Astrocyte (in vitro differentiated cells and primary cell): Measurements from ENCODE around the gene CHAF1B. TPM values are rescaled to one million over a fixed set of nuclear protein-coding genes. Genes with fewer than 3 reads are reported as not detected.
"Not testable (repeated sequence)": the region's sequence is repeated elsewhere in the genome, so short reads cannot be mapped to it uniquely, and the experiment has no call there.

Experiments
- DNase-seq: peaks from one replicate; pipeline ENCODE4 v3.0.0-alpha.2; 2010; ENCODE audit warnings: low read depth
- FAIRE-seq: peaks from 2 replicates; lab custom pipeline; 2011; peaks lifted over from hg19 to GRCh38; lab: Jason Lieb, UNC
- H2AFZ ChIP-seq: 2 replicates; pipeline ENCODE4 v1.6.0; 2012; ENCODE audit warnings: low read depth, low read length, inconsistent platforms
- H3K27ac ChIP-seq: 2 replicates; pipeline ENCODE4 v1.5.1; 2011; ENCODE audit warnings: low read depth, low read length, inconsistent platforms
- H3K27me3 ChIP-seq: 2 replicates; pipeline ENCODE4 v1.6.0; 2011; ENCODE audit warnings: low read length, inconsistent platforms; ENCODE audit not compliant: insufficient read depth
- H3K36me3 ChIP-seq: 2 replicates; pipeline ENCODE4 v1.5.1; 2011; ENCODE audit warnings: low read length, inconsistent platforms; ENCODE audit not compliant: insufficient read depth
- H3K4me1 ChIP-seq: 2 replicates; pipeline ENCODE4 v1.5.1; 2011; ENCODE audit warnings: low read length, inconsistent platforms; ENCODE audit not compliant: insufficient read depth
- H3K4me2 ChIP-seq: 2 replicates; pipeline ENCODE4 v1.6.0; 2012; ENCODE audit warnings: low read length, inconsistent platforms
- H3K4me3 ChIP-seq: 2 replicates; pipeline ENCODE4 v1.5.1; 2011; ENCODE audit warnings: low read depth, mild to moderate bottlenecking, low read length, inconsistent platforms; ENCODE audit not compliant: insufficient read depth
- H3K79me2 ChIP-seq: 2 replicates; pipeline ENCODE4 v1.6.0; 2012; ENCODE audit warnings: mild to moderate bottlenecking, low read length, inconsistent platforms; ENCODE audit not compliant: insufficient read depth
- H3K9ac ChIP-seq: 2 replicates; pipeline ENCODE4 v1.6.0; 2012; ENCODE audit warnings: mild to moderate bottlenecking, low read length, inconsistent platforms
- H3K9me3 ChIP-seq: 2 replicates; pipeline ENCODE4 v1.5.1; 2012; ENCODE audit warnings: low read depth, mild to moderate bottlenecking, low read length, inconsistent platforms; ENCODE audit not compliant: insufficient read depth
- H4K20me1 ChIP-seq: 2 replicates; pipeline ENCODE4 v1.6.0; 2012; ENCODE audit warnings: low read length, inconsistent platforms; ENCODE audit not compliant: insufficient read depth
- H3K27ac Mint-ChIP-seq: one replicate; pipeline ENCODE4 v1.8.0; 2021; ENCODE audit warnings: mild to moderate bottlenecking, mixed read lengths; ENCODE audit not compliant: unreplicated experiment
- H3K27me3 Mint-ChIP-seq: one replicate; pipeline ENCODE4 v1.8.0; 2021; ENCODE audit warnings: low read depth, mixed read lengths; ENCODE audit not compliant: unreplicated experiment
- H3K36me3 Mint-ChIP-seq: one replicate; pipeline ENCODE4 v1.8.0; 2021; ENCODE audit warnings: low read depth, mixed read lengths; ENCODE audit not compliant: unreplicated experiment
- H3K4me1 Mint-ChIP-seq: one replicate; pipeline ENCODE4 v1.8.0; 2021; ENCODE audit warnings: low read depth, mixed read lengths; ENCODE audit not compliant: unreplicated experiment
- H3K4me3 Mint-ChIP-seq: one replicate; pipeline ENCODE4 v1.8.0; 2021; ENCODE audit warnings: mild to moderate bottlenecking, moderate library complexity, mixed read lengths; ENCODE audit not compliant: unreplicated experiment
- H3K9me3 Mint-ChIP-seq: one replicate; pipeline ENCODE4 v1.8.0; 2021; ENCODE audit warnings: mild to moderate bottlenecking, mixed read lengths; ENCODE audit not compliant: unreplicated experiment
- CTCF ChIP-seq: IDR thresholded peaks from 2 replicates; pipeline ENCODE4 v1.5.1; 2011; ENCODE audit warnings: low read depth, mild to moderate bottlenecking, inconsistent platforms, low read length, moderate library complexity; ENCODE audit not compliant: insufficient read depth
- EZH2 ChIP-seq: IDR thresholded peaks from 2 replicates; pipeline ENCODE4 v1.6.1; 2012; ENCODE audit warnings: mild to moderate bottlenecking, low read length, inconsistent platforms; ENCODE audit not compliant: insufficient read depth
- total RNA-seq: library from RNA; stranded (reverse); gene quantifications from 2 replicates; pipeline ENCODE4 v1.2.1, GENCODE V29; 2021

CHAF1B gene
- total RNA-seq, 1 donor from 2014 or later, result 2.8 TPM

GRCh38 chr21:36377391-36377842 is 7.8 kb upstream of the CHAF1B start:
- Histone ChIP-seq H3K79me2 (no peaks in the 10 kb centered on the region), H3K4me2 (no peak overlapping the region), H4K20me1 (no peaks in the 10 kb centered on the region), H3K27me3 (no peaks in the 10 kb centered on the region), H3K27ac (no peak overlapping the region), H3K9me3 (no peaks in the 10 kb centered on the region), H2AFZ (no peak overlapping the region), H3K4me3 (no peak overlapping the region), H3K9ac (no peak overlapping the region), H3K4me1 (no peaks in the 10 kb centered on the region), H3K36me3 (peaks cover 35% of the 10 kb centered on the region)
- no peak for TF ChIP-seq EZH2
- no peak for TF ChIP-seq CTCF
- no peak overlapping the region for H3K27ac Mint-ChIP-seq
- DNase-seq, result no peak
- H3K36me3 Mint-ChIP-seq, result peaks cover 20% of the 10 kb centered on the region
- no peaks in the 10 kb centered on the region for H3K9me3 Mint-ChIP-seq
- no peaks in the 10 kb centered on the region for H3K27me3 Mint-ChIP-seq
- FAIRE-seq, result no peak
- H3K4me3 Mint-ChIP-seq, result no peak overlapping the region
- H3K4me1 Mint-ChIP-seq, result peaks cover 7% of the 10 kb centered on the region

- TF ChIP-seq EZH2 (no peak), CTCF (no peak)
- H3K79me2 ChIP-seq, result no peaks in the 10 kb centered on the region
- DNase-seq (no peak), FAIRE-seq (no peak)
- H2AFZ ChIP-seq, result no peak overlapping the region
- no peaks in the 10 kb centered on the region for H4K20me1 ChIP-seq
- H3K4me2 ChIP-seq, result no peak overlapping the region
- Mint-ChIP-seq H3K4me1 (peaks cover 7% of the 10 kb centered on the region), H3K27me3 (no peaks in the 10 kb centered on the region), H3K4me3 (no peak overlapping the region), H3K36me3 (peaks cover 15% of the 10 kb centered on the region), H3K27ac (peak overlapping the region; percentile 38), H3K9me3 (no peaks in the 10 kb centered on the region)
- peaks cover 26% of the 10 kb centered on the region for H3K36me3 ChIP-seq
- no peak overlapping the region for H3K4me3 ChIP-seq
- H3K27me3 ChIP-seq, result no peaks in the 10 kb centered on the region
- no peaks in the 10 kb centered on the region for H3K4me1 ChIP-seq
- no peak overlapping the region for H3K9ac ChIP-seq
- H3K27ac ChIP-seq, result no peak overlapping the region
- H3K9me3 ChIP-seq, result no peaks in the 10 kb centered on the region
These were observed 5.9 kb upstream of the CHAF1B start for GRCh38 chr21:36379251-36379650.

- H3K27me3 Mint-ChIP-seq, result no peaks in the 10 kb centered on the region
- H3K36me3 ChIP-seq, result peaks cover 13% of the 10 kb centered on the region
- DNase-seq (peak; percentile 39), FAIRE-seq (no peak)
- H3K36me3 Mint-ChIP-seq, result peaks cover 15% of the 10 kb centered on the region
- H3K9ac ChIP-seq, result no peak overlapping the region
- H3K27me3 ChIP-seq, result no peaks in the 10 kb centered on the region
- TF ChIP-seq EZH2, result no peak
- TF ChIP-seq CTCF, result no peak
- H3K27ac Mint-ChIP-seq, result no peak overlapping the region
- peaks cover 7% of the 10 kb centered on the region for H3K4me1 Mint-ChIP-seq
- no peak overlapping the region for H2AFZ ChIP-seq
- no peak overlapping the region for H3K4me2 ChIP-seq
- H3K79me2 ChIP-seq, result no peaks in the 10 kb centered on the region
- H3K4me3 Mint-ChIP-seq, result no peak overlapping the region
- H3K27ac ChIP-seq, result no peak overlapping the region
- no peaks in the 10 kb centered on the region for H3K9me3 ChIP-seq
- no peaks in the 10 kb centered on the region for H4K20me1 ChIP-seq
- H3K4me3 ChIP-seq, result no peak overlapping the region
- no peaks in the 10 kb centered on the region for H3K9me3 Mint-ChIP-seq
- H3K4me1 ChIP-seq, result peaks cover 5% of the 10 kb centered on the region
These were observed 3.2 kb upstream of the CHAF1B start for GRCh38 chr21:36381841-36382589.

- H3K27me3 ChIP-seq, H3K27ac ChIP-seq, H3K4me1 Mint-ChIP-seq, H3K9me3 ChIP-seq, FAIRE-seq, H3K4me3 ChIP-seq, H2AFZ ChIP-seq, H3K9ac ChIP-seq, H4K20me1 ChIP-seq, H3K9me3 Mint-ChIP-seq, H3K4me3 Mint-ChIP-seq, H3K27ac Mint-ChIP-seq, H3K79me2 ChIP-seq, H3K4me2 ChIP-seq, H3K4me1 ChIP-seq, H3K36me3 ChIP-seq, H3K27me3 Mint-ChIP-seq, DNase-seq: not testable (repeated sequence)
- peaks cover 10% of the 10 kb centered on the region for H3K36me3 Mint-ChIP-seq
These were observed 2.5 kb upstream of the CHAF1B start for GRCh38 chr21:36382722-36383121.
